ENCODE measurements around the gene PPM1M. TPM values are rescaled to one million over a fixed set of nuclear protein-coding genes. Genes with fewer than 3 reads are reported as not detected.

PPM1M gene
- total and polyA plus RNA-seq, 4 donors, result 18.2 to 53.6 (median 35.0) TPM

DNA sequence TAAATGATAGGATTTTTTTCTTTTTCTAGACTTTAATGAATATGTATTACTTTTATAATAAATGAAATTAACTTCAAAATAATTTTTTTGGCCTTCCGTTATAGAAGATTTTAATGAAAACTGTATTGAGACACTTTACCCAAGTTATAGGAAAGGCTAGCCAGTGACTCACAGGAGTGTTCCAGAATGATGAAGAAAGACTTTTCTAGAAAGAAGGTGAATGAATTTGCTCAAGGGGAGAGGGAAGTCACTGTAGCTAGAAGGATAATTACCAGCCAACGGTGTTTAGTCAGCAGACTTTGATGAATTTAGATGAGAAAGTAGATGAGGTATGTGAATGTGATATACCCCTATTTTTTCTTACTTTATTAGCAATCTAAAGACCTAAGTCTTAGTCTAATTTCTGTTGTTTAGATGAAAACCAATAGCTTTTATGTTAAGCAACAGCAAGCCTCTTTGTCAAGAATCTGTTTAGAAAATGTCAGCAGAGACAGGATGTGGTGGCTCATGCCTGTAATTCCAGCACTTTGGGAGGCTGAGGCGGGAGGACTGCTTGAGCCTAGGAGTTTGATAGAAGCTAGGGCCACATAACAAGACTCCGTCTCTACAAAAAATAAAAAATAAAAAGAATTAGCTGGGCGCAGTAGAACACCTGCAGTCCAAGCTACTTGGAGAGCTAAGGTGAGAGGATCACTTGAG, 44.4 kb upstream of the PPM1M start:
- Histone ChIP-seq H3K9ac (ENCODE audit: insufficient read depth in 1 of 2, low read length in 2 of 2) (no peak overlapping the region), H3K36me3 (ENCODE audit: control insufficient read depth in 4 of 4, insufficient read depth in 4 of 4, low read length in 4 of 4) (peaks cover 28 to 48% (median 38%) of the 10 kb centered on the region in 4 donors), H3K27ac (ENCODE audit: low read depth in 1 of 2, low read length in 1 of 2) (peak overlapping the region in 1 of 2 donors; percentile 66), H3K4me1 (ENCODE audit: control insufficient read depth in 5 of 5, insufficient read depth in 5 of 5, low read length in 5 of 5) (peaks cover 12 to 29% (median 15%) of the 10 kb centered on the region in 5 donors), H3K27me3 (ENCODE audit: control insufficient read depth in 3 of 3, insufficient read depth in 3 of 3, low read length in 2 of 3) (no peaks in the 10 kb centered on the region), H3K9me3 (ENCODE audit: control insufficient read depth in 4 of 4, insufficient read depth in 3 of 4, low read length in 3 of 4) (no peaks in the 10 kb centered on the region), H3K4me3 (no peak overlapping the region)
- WGBS, 2 donors, result 52 to 62% methylated on average over 5 of the region's 5 CpGs
- TF ChIP-seq, protein P1, sequence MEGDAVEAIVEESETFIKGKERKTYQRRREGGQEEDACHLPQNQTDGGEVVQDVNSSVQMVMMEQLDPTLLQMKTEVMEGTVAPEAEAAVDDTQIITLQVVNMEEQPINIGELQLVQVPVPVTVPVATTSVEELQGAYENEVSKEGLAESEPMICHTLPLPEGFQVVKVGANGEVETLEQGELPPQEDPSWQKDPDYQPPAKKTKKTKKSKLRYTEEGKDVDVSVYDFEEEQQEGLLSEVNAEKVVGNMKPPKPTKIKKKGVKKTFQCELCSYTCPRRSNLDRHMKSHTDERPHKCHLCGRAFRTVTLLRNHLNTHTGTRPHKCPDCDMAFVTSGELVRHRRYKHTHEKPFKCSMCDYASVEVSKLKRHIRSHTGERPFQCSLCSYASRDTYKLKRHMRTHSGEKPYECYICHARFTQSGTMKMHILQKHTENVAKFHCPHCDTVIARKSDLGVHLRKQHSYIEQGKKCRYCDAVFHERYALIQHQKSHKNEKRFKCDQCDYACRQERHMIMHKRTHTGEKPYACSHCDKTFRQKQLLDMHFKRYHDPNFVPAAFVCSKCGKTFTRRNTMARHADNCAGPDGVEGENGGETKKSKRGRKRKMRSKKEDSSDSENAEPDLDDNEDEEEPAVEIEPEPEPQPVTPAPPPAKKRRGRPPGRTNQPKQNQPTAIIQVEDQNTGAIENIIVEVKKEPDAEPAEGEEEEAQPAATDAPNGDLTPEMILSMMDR (IDR thresholded peaks at IDR 0.05; ENCODE audit: control extremely low read depth, extremely low read depth), result no peak
- no peak for ATAC-seq (ENCODE audit: insufficient read depth, low FRiP score)
- no peak for DNase-seq

DNA sequence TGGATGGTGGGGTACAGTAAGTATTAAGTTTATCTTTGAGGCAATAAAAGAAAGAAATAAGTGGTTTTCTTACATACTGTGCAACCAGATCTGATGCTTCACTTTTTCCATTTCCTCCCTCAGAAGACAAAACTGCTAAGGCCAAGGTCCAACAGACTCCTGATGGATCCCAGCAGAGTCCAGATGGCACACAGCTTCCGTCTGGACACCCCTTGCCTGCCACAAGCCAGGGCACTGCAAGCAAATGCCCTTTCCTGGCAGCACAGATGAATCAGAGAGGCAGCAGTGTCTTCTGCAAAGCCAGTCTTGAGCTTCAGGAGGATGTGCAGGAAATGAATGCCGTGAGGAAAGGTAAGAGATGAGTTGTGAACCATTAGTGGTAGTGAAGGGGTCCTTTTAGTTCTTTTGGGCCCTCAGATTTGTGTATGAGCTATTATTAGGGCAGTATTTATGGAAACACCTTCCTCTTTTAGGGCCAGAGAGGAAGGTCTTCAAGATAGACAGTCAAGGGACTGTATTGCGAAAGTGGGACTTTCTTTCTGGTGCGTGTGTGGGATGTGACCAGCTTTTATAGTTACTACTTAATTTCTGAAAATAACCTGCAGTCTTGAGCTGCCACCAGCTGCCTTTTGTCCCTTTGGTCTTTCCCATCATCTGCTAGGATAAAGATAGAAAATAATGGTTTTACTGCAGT, 43.0 kb upstream of the PPM1M start:
- H3K4me1 ChIP-seq (ENCODE audit: control insufficient read depth in 5 of 5, insufficient read depth in 5 of 5, low read length in 5 of 5), result peaks cover 4 to 17% (median 8%) of the 10 kb centered on the region in 5 donors
- no peak for ATAC-seq (ENCODE audit: insufficient read depth, low FRiP score)
- 37 to 76% methylated on average over 4 of the region's 4 CpGs for WGBS, 2 donors

DNA sequence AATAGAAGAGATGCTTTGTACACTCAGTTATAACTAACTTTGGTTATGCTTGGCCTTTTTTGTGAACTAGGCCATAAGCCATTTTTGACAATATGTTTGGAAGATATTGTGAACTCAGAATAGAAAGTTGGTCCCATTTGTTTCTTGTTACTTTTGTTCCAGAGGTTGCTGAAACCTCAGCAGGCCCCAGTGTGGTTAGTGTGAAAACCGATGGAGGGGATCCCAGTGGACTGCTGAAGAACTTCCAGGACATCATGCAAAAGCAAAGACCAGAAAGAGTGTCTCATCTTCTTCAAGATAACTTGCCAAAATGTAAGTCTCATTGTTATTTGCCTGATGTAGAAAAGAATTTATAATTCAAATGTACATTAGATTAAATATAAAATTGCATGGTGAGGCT, 41.9 kb upstream of the PPM1M start:
- Histone ChIP-seq H3K36me3 (ENCODE audit: control insufficient read depth in 4 of 4, insufficient read depth in 4 of 4, low read length in 4 of 4) (peaks cover 41 to 63% (median 53%) of the 10 kb centered on the region in 4 donors), H3K4me1 (ENCODE audit: control insufficient read depth in 5 of 5, insufficient read depth in 5 of 5, low read length in 5 of 5) (peaks cover 3 to 15% (median 8%) of the 10 kb centered on the region in 5 donors), H3K4me3 (no peak overlapping the region), H3K9ac (ENCODE audit: insufficient read depth in 1 of 2, low read length in 2 of 2) (no peak overlapping the region), H3K27ac (ENCODE audit: low read depth in 1 of 2, low read length in 1 of 2) (no peak overlapping the region), H3K27me3 (ENCODE audit: control insufficient read depth in 3 of 3, insufficient read depth in 3 of 3, low read length in 2 of 3) (no peaks in the 10 kb centered on the region), H3K9me3 (ENCODE audit: control insufficient read depth in 4 of 4, insufficient read depth in 3 of 4, low read length in 3 of 4) (no peaks in the 10 kb centered on the region)
- 86 to 90% methylated on average over 1 of the region's 1 CpG for WGBS, 2 donors
- DNase-seq, result no peak
- TF ChIP-seq, protein P1 (IDR thresholded peaks at IDR 0.05; ENCODE audit: control extremely low read depth, extremely low read depth), result no peak
- ATAC-seq (ENCODE audit: insufficient read depth, low FRiP score), result no peak

More for the DNA sequence above, 43.0 kb upstream of the PPM1M start:
- Histone ChIP-seq H3K27ac (ENCODE audit: low read depth in 1 of 2, low read length in 1 of 2) (peak overlapping the region in 1 of 2 donors; percentile 50), H3K9me3 (ENCODE audit: control insufficient read depth in 4 of 4, insufficient read depth in 3 of 4, low read length in 3 of 4) (no peaks in the 10 kb centered on the region), H3K27me3 (ENCODE audit: control insufficient read depth in 3 of 3, insufficient read depth in 3 of 3, low read length in 2 of 3) (no peaks in the 10 kb centered on the region), H3K9ac (ENCODE audit: insufficient read depth in 1 of 2, low read length in 2 of 2) (no peak overlapping the region), H3K4me3 (no peak overlapping the region), H3K36me3 (ENCODE audit: control insufficient read depth in 4 of 4, insufficient read depth in 4 of 4, low read length in 4 of 4) (peaks cover 33 to 52% (median 45%) of the 10 kb centered on the region in 4 donors)
- DNase-seq, result no peak
- TF ChIP-seq, protein P1 (IDR thresholded peaks at IDR 0.05; ENCODE audit: control extremely low read depth, extremely low read depth), result no peak
